Measurements from ENCODE around the gene HTT. TPM values are rescaled to one million over a fixed set of nuclear protein-coding genes. Genes with fewer than 3 reads are reported as not detected.

The HTT gene
- total RNA-seq, 1 experiment from 2014 or later = 64.4 TPM

GRCh38 chr4:3253808-3254207, 179.3 kb downstream of the HTT start:
- peak; percentile 21 for DNase-seq
- Histone ChIP-seq H2BK15ac (ENCODE audit: low read depth, low read length) (no peak overlapping the region), H4K5ac (ENCODE audit: insufficient read length, low read depth, low read length) (no peak overlapping the region), H3K18ac (ENCODE audit: insufficient read length, low read depth, low read length) (no peak overlapping the region), H3T11ph (ENCODE audit: low read length) (no peak overlapping the region), H2AFZ (ENCODE audit: low read length) (no peak overlapping the region), H3K23me2 (ENCODE audit: insufficient read length, low read depth, low read length, poor library complexity, severe bottlenecking) (no peaks in the 10 kb centered on the region), H4K91ac (ENCODE audit: insufficient read length, low read depth, low read length) (no peak overlapping the region), H4K20me1 (ENCODE audit: control insufficient read depth, insufficient read depth, insufficient read length) (peaks cover 4% of the 10 kb centered on the region), H3K27me3 (ENCODE audit: insufficient read depth, low read length) (no peaks in the 10 kb centered on the region), H3K4me2 (ENCODE audit: insufficient read depth, insufficient read length, low read length) (no peak overlapping the region), H4K8ac (replicated peaks; ENCODE audit: insufficient read length, low read depth, low read length) (no peak overlapping the region), H3K79me1 (ENCODE audit: insufficient read depth, low read depth, low read length, poor library complexity, severe bottlenecking) (no peaks in the 10 kb centered on the region), H3K9me3 (ENCODE audit: control insufficient read depth, low read depth, low read length) (no peaks in the 10 kb centered on the region), H2BK5ac (ENCODE audit: insufficient read length, low read length) (no peak overlapping the region), H3K4me1 (ENCODE audit: insufficient read depth, low read length) (no peaks in the 10 kb centered on the region; the same call in 1 of the 2 replicates), H3K79me2 (ENCODE audit: insufficient read depth, low read length) (no peaks in the 10 kb centered on the region), H3K23ac (ENCODE audit: insufficient read length, low read depth, low read length) (no peak overlapping the region), H2BK120ac (ENCODE audit: low read depth, low read length, poor library complexity, severe bottlenecking) (no peak overlapping the region), H3K9ac (ENCODE audit: extremely low read depth, insufficient read length, low read length) (no peak overlapping the region), H3K4ac (ENCODE audit: low read depth, low read length) (no peak overlapping the region), H3K14ac (ENCODE audit: insufficient read depth, low read length) (no peak overlapping the region), H2BK20ac (ENCODE audit: low read depth, low read length, poor library complexity, severe bottlenecking) (no peak overlapping the region), H3K27ac (ENCODE audit: insufficient read length, low read depth, low read length) (no peak overlapping the region), H2BK12ac (ENCODE audit: insufficient read length, low read depth, low read length) (no peak overlapping the region), H2AK5ac (ENCODE audit: insufficient read length, low read length) (no peak overlapping the region), H3K56ac (ENCODE audit: insufficient read length, low read depth, low read length) (no peak overlapping the region)
- H3K4me1 Mint-ChIP-seq = peaks cover 4 to 11% of the 10 kb centered on the region in 2 experiments
- H3K27me3 Mint-ChIP-seq (ENCODE audit: low read depth) = no peaks in the 10 kb centered on the region
- no peak overlapping the region for H3K4me3 Mint-ChIP-seq
- no peak overlapping the region for H3K27ac Mint-ChIP-seq
- TF ChIP-seq CTCF (conservative IDR thresholded peaks at IDR 0.05) = no peak
- no peaks in the 10 kb centered on the region for H3K9me3 Mint-ChIP-seq
- WGBS (ENCODE audit: extremely low coverage, insufficient read length, low lambda C conversion rate) = no CpG with 5 or more reads among the region's 13 CpGs
- no peaks in the 10 kb centered on the region for H3K36me3 Mint-ChIP-seq (ENCODE audit: insufficient read depth in 1 of 3, low read depth in 3 of 3)
